HEK293T (cell line): ENCODE results near the gene NDRG3.

Experiments used
- ARNT ChIP-seq: fragments of 450-650 bp; IDR thresholded peaks from 2 replicates; pipeline ENCODE4 v1.6.1; 2017; ENCODE audit warnings: mild to moderate bottlenecking
- BHLHE40 ChIP-seq: fragments of 450-650 bp; IDR thresholded peaks from 2 replicates; pipeline ENCODE4 v1.6.1; 2016; ENCODE audit warnings: mild to moderate bottlenecking, moderate library complexity, borderline replicate concordance
- CTBP1 ChIP-seq: fragments of 450-650 bp; IDR thresholded peaks from 2 replicates; pipeline ENCODE4 v1.6.1; 2016; ENCODE audit warnings: borderline replicate concordance
- ELF4 ChIP-seq: fragments of 450-650 bp; IDR thresholded peaks from 2 replicates; pipeline ENCODE4 v1.6.1; 2017; ENCODE audit warnings: antibody characterized with exemption
- FOXA1 ChIP-seq: fragments of 450-650 bp; IDR thresholded peaks from 2 replicates; pipeline ENCODE4 v1.6.1; 2016; ENCODE audit warnings: mild to moderate bottlenecking
- FOXM1 ChIP-seq: fragments of 450-650 bp; IDR thresholded peaks from 2 replicates; pipeline ENCODE4 v1.6.1; 2017; ENCODE audit warnings: mild to moderate bottlenecking, borderline replicate concordance
- LEF1 ChIP-seq: fragments of 450-650 bp; IDR thresholded peaks from 2 replicates; pipeline ENCODE4 v1.6.1; 2017; ENCODE audit warnings: mild to moderate bottlenecking, borderline replicate concordance
- NFRKB ChIP-seq: fragments of 450-650 bp; IDR thresholded peaks from 2 replicates; pipeline ENCODE4 v1.6.1; 2016; ENCODE audit warnings: mild to moderate bottlenecking, moderate library complexity
- SP1 ChIP-seq: fragments of 450-650 bp; IDR thresholded peaks from 2 replicates; pipeline ENCODE4 v1.6.1; 2017
- TARDBP ChIP-seq: fragments of 450-650 bp; IDR thresholded peaks from 2 replicates; pipeline ENCODE4 v1.6.1; 2016
- ZNF384 ChIP-seq: fragments of 450-650 bp; IDR thresholded peaks from 2 replicates; pipeline ENCODE4 v1.6.1; 2016
- TF ChIP-seq, protein P1 (sequence below): fragments of 450-650 bp; IDR thresholded peaks from 2 replicates; pipeline ENCODE4 v1.6.1; 2016

DNA sequence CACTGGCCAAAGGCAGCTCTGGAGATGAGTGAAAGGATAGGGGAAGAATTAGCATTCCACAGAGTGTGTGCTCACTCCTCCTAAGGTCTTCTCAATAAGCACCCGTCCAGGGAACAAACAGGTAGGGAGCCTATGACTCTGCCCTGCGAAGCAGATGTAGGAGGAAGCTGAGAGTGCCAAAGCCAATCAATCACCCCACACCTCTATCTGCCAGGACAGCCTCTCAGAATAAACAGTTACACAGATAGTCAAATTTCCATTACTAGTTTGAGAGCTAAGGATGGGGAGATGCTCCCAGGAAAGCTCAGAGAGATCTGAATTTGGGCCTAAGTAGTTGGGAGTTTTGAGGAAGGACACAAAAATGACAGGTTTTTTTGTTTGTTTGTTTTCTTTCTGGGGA lies 59.4 kb downstream of the NDRG3 start:
- no peak for TF ChIP-seq ELF4
- TF ChIP-seq SP1, result no peak
- no peak for TF ChIP-seq BHLHE40
- no peak for TF ChIP-seq CTBP1
- no peak for TF ChIP-seq NFRKB
- no peak for TF ChIP-seq LEF1
- no peak for TF ChIP-seq TARDBP
- TF ChIP-seq ZNF384, result no peak
- no peak for TF ChIP-seq FOXM1
- TF ChIP-seq, protein P1, sequence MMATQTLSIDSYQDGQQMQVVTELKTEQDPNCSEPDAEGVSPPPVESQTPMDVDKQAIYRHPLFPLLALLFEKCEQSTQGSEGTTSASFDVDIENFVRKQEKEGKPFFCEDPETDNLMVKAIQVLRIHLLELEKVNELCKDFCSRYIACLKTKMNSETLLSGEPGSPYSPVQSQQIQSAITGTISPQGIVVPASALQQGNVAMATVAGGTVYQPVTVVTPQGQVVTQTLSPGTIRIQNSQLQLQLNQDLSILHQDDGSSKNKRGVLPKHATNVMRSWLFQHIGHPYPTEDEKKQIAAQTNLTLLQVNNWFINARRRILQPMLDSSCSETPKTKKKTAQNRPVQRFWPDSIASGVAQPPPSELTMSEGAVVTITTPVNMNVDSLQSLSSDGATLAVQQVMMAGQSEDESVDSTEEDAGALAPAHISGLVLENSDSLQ, result no peak
- TF ChIP-seq ARNT, result no peak
- no peak for TF ChIP-seq FOXA1
